ENCODE measurements around the gene MKI67. TPM values are rescaled to one million over a fixed set of nuclear protein-coding genes. Genes with fewer than 3 reads are reported as not detected.

The MKI67 gene
- total and polyA plus RNA-seq, 10 donors = 0.61 to 21.6 (median 7.6) TPM

DNA sequence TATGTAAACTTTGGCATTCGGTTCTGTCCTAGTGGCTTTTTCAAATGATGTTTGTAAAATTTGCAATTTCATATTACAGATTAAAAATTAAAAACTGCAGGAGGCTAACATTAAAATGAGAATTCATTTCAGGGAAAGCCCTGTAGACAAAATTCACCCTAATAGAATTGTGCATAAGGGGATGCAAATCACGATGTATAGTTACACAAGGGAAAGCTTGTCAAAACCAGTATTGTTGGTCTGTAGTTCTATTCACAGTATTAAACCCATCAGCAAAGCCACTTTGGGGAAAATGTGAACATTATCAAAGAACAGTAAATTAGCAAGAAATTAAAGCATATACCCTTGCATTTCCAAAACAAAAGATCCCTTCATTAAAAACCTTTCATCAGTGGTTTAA lies 39.9 kb upstream of the MKI67 start:
- H3K9me3 ChIP-seq = peaks cover 0 to under 1% (median 0%) of the 10 kb centered on the region in 8 donors
- 81 to 92% (median 90%) methylated on average over 2 of the region's 2 CpGs for WGBS, 5 donors
- H3K4me1 ChIP-seq = peaks cover 0 to 3% (median 0%) of the 10 kb centered on the region in 6 donors
- DNase-seq = no peak
- no peaks in the 10 kb centered on the region for H3K36me3 ChIP-seq
- H3K27me3 ChIP-seq (replicated peaks in 1 of 7) = peaks cover 0 to 14% (median 0%) of the 10 kb centered on the region in 7 donors
- no peak overlapping the region for H3K27ac ChIP-seq
- no peak overlapping the region for H3K4me3 ChIP-seq
- intact Hi-C loops (cut with DNase I; ENCODE audit: low total_unique reads) = no loop called here
- TF ChIP-seq, protein P1, sequence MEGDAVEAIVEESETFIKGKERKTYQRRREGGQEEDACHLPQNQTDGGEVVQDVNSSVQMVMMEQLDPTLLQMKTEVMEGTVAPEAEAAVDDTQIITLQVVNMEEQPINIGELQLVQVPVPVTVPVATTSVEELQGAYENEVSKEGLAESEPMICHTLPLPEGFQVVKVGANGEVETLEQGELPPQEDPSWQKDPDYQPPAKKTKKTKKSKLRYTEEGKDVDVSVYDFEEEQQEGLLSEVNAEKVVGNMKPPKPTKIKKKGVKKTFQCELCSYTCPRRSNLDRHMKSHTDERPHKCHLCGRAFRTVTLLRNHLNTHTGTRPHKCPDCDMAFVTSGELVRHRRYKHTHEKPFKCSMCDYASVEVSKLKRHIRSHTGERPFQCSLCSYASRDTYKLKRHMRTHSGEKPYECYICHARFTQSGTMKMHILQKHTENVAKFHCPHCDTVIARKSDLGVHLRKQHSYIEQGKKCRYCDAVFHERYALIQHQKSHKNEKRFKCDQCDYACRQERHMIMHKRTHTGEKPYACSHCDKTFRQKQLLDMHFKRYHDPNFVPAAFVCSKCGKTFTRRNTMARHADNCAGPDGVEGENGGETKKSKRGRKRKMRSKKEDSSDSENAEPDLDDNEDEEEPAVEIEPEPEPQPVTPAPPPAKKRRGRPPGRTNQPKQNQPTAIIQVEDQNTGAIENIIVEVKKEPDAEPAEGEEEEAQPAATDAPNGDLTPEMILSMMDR (IDR thresholded peaks at IDR 0.05 in 8 of 11, conservative IDR thresholded peaks at IDR 0.05 in 3 of 11) = no peak
- no peak for TF ChIP-seq POLR2AphosphoS5 (IDR thresholded peaks at IDR 0.05)
- TF ChIP-seq POLR2A (IDR thresholded peaks at IDR 0.05) = no peak

- 80 to 94% (median 91%) methylated on average over 6 of the region's 6 CpGs for WGBS, 5 donors
- Histone ChIP-seq H3K4me1 (peaks cover 0 to 9% (median 4%) of the 10 kb centered on the region in 6 donors), H3K27ac (no peak overlapping the region), H3K4me3 (no peak overlapping the region), H3K27me3 (replicated peaks in 1 of 7) (peaks cover 0 to 12% (median 0%) of the 10 kb centered on the region in 7 donors), H3K36me3 (no peaks in the 10 kb centered on the region), H3K9me3 (no peaks in the 10 kb centered on the region)
- TF ChIP-seq POLR2A (IDR thresholded peaks at IDR 0.05) = no peak
- TF ChIP-seq, protein P1 (IDR thresholded peaks at IDR 0.05 in 8 of 11, conservative IDR thresholded peaks at IDR 0.05 in 3 of 11) = no peak
- TF ChIP-seq POLR2AphosphoS5 (IDR thresholded peaks at IDR 0.05) = no peak
- no peak for DNase-seq
- intact Hi-C loops (cut with DNase I; ENCODE audit: low total_unique reads) = no loop called here
These were observed 39.3 kb upstream of the MKI67 start for GRCh38 chr10:128165536-128165935.

GRCh38 chr10:128163701-128164100 lies 37.5 kb upstream of the MKI67 start:
- intact Hi-C loops (cut with DNase I; ENCODE audit: low total_unique reads) = no loop called here
- Histone ChIP-seq H3K4me1 (peaks cover 0 to 18% (median 7%) of the 10 kb centered on the region in 6 donors), H3K27me3 (replicated peaks in 1 of 7) (no peaks in the 10 kb centered on the region), H3K36me3 (no peaks in the 10 kb centered on the region), H3K9me3 (no peaks in the 10 kb centered on the region), H3K27ac (no peak overlapping the region), H3K4me3 (no peak overlapping the region)
- TF ChIP-seq, protein P1 (IDR thresholded peaks at IDR 0.05 in 8 of 11, conservative IDR thresholded peaks at IDR 0.05 in 3 of 11) = no peak
- TF ChIP-seq POLR2AphosphoS5 (IDR thresholded peaks at IDR 0.05) (no peak), POLR2A (IDR thresholded peaks at IDR 0.05) (no peak)
- DNase-seq = no peak
- WGBS, 5 donors = 82 to 89% (median 86%) methylated on average over 5 of the region's 5 CpGs

- H3K4me3 ChIP-seq = no peak overlapping the region
- TF ChIP-seq, protein P1 (IDR thresholded peaks at IDR 0.05 in 8 of 11, conservative IDR thresholded peaks at IDR 0.05 in 3 of 11) = no peak
- TF ChIP-seq POLR2AphosphoS5 (IDR thresholded peaks at IDR 0.05) = no peak
- no peaks in the 10 kb centered on the region for H3K9me3 ChIP-seq
- H3K4me1 ChIP-seq = peaks cover 0 to 18% (median 7%) of the 10 kb centered on the region in 6 donors
- no peaks in the 10 kb centered on the region for H3K36me3 ChIP-seq
- peaks cover 0 to 14% (median 0%) of the 10 kb centered on the region in 7 donors for H3K27me3 ChIP-seq (replicated peaks in 1 of 7)
- no peak for DNase-seq
- intact Hi-C loops (cut with DNase I; ENCODE audit: low total_unique reads) = no loop called here
- 52 to 69% (median 62%) methylated on average over 7 of the region's 7 CpGs for WGBS, 5 donors
- H3K27ac ChIP-seq = peak overlapping the region in 4 of 8 donors; percentile 19 to 42 (median 36)
These were observed 34.8 kb upstream of the MKI67 start for GRCh38 chr10:128161031-128161430.

All from spleen (tissue), 11 donors.